SK-N-SH treated with all-trans-retinoic acid at 6 μM for 48 hours (cell line): Measurements from ENCODE around the gene FCHO1.
A peak's percentile ranks its signal among the peaks of the same experiment; 100 is the strongest.

Source experiments
- ATAC-seq: fragments of 200-7000 bp; cut with Tn5 transposase; 3 replicates; pipeline ENCODE4 v1.9.1; 2020; ENCODE audit warnings: mild to moderate bottlenecking, moderate library complexity
- BACH2 ChIP-seq: fragments of 250-450 bp; sonication (Bioruptor Pico); IDR thresholded peaks from 2 replicates; pipeline ENCODE4 v1.9.0; 2021; ENCODE audit warnings: mild to moderate bottlenecking, borderline replicate concordance
- CREB5 ChIP-seq: fragments of 250-450 bp; sonication (Bioruptor Pico); IDR thresholded peaks from 2 replicates; pipeline ENCODE4 v1.5.1; 2020; ENCODE audit warnings: low read depth, mild to moderate bottlenecking, moderate library complexity
- CSDC2 ChIP-seq: fragments of 250-450 bp; sonication (Bioruptor Pico); IDR thresholded peaks from 2 replicates; pipeline ENCODE4 v1.5.0; 2020; ENCODE audit warnings: mild to moderate bottlenecking, moderate library complexity
- ESRRG ChIP-seq: fragments of 250-450 bp; sonication (Bioruptor Pico); IDR thresholded peaks from 2 replicates; pipeline ENCODE4 v1.6.1; 2021; ENCODE audit warnings: mild to moderate bottlenecking
- GLIS3 ChIP-seq: fragments of 250-450 bp; sonication (Bioruptor Pico); IDR thresholded peaks from 2 replicates; pipeline ENCODE4 v1.5.0; 2020; ENCODE audit warnings: mild to moderate bottlenecking, moderate library complexity
- PATZ1 ChIP-seq: fragments of 250-450 bp; sonication (Bioruptor Pico); IDR thresholded peaks from 2 replicates; pipeline ENCODE4 v1.8.0; 2020; ENCODE audit warnings: mild to moderate bottlenecking, moderate library complexity, borderline replicate concordance
- POU6F1 ChIP-seq: fragments of 250-450 bp; sonication (Bioruptor Pico); IDR thresholded peaks from 2 replicates; pipeline ENCODE4 v1.8.0; 2021; ENCODE audit warnings: low read depth, mild to moderate bottlenecking, moderate library complexity, borderline replicate concordance
- PPARA ChIP-seq: fragments of 250-450 bp; sonication (Bioruptor Pico); IDR thresholded peaks from 2 replicates; pipeline ENCODE4 v1.5.0; 2020; ENCODE audit warnings: mild to moderate bottlenecking, borderline replicate concordance
- RARB ChIP-seq: fragments of 250-450 bp; sonication (Bioruptor Pico); IDR thresholded peaks from 2 replicates; pipeline ENCODE4 v1.8.0; 2021; ENCODE audit warnings: mild to moderate bottlenecking, moderate library complexity
- SNAI2 ChIP-seq: fragments of 250-450 bp; sonication (Bioruptor Pico); IDR thresholded peaks from 2 replicates; pipeline ENCODE4 v1.5.0; 2020; ENCODE audit warnings: mild to moderate bottlenecking, moderate library complexity
- TCF4 ChIP-seq: fragments of 250-450 bp; sonication (Bioruptor Pico); IDR thresholded peaks from 2 replicates; pipeline ENCODE4 v1.8.0; 2021; ENCODE audit warnings: mild to moderate bottlenecking, moderate library complexity, borderline replicate concordance
- TSHZ2 ChIP-seq: fragments of 250-450 bp; sonication (Bioruptor Pico); IDR thresholded peaks from 2 replicates; pipeline ENCODE4 v1.5.0; 2020; ENCODE audit warnings: mild to moderate bottlenecking, moderate library complexity
- ZC3H10 ChIP-seq: fragments of 250-450 bp; sonication (Bioruptor Pico); IDR thresholded peaks from 2 replicates; pipeline ENCODE4 v1.5.1; 2021; ENCODE audit warnings: mild to moderate bottlenecking, moderate library complexity
- ZFP3 ChIP-seq: fragments of 250-450 bp; sonication (Bioruptor Pico); IDR thresholded peaks from 2 replicates; pipeline ENCODE4 v1.5.0; 2020; ENCODE audit warnings: mild to moderate bottlenecking, moderate library complexity
- ZFP30 ChIP-seq: fragments of 450-650 bp; formaldehyde crosslinking; IDR thresholded peaks from 2 replicates; pipeline ENCODE4 v1.5.0; 2022; ENCODE audit warnings: mild to moderate bottlenecking, moderate library complexity
- ZNF565 ChIP-seq: fragments of 450-650 bp; formaldehyde crosslinking; conservative IDR thresholded peaks from 2 replicates; pipeline ENCODE4 v1.5.0; 2020; ENCODE audit warnings: low read depth, mild to moderate bottlenecking, moderate library complexity
- ZNF70 ChIP-seq: fragments of 450-650 bp; formaldehyde crosslinking; IDR thresholded peaks from 2 replicates; pipeline ENCODE4 v1.5.0; 2020; ENCODE audit warnings: mild to moderate bottlenecking, moderate library complexity
- TF ChIP-seq, protein P1 (sequence below): fragments of 250-450 bp; sonication (Bioruptor Pico); IDR thresholded peaks from 2 replicates; pipeline ENCODE4 v1.5.1; 2021; ENCODE audit warnings: mild to moderate bottlenecking, moderate library complexity

The FCHO1 gene

GRCh38 chr19:17725422-17726078 lies 25.7 kb upstream of the FCHO1 start:
- TF ChIP-seq ESRRG (no peak), GLIS3 (CRISPR knock-in tag) (no peak), SNAI2 (no peak), BACH2 (CRISPR knock-in tag) (no peak), CREB5 (CRISPR knock-in tag) (no peak), ZC3H10 (CRISPR knock-in tag) (no peak), RARB (CRISPR knock-in tag) (no peak), PPARA (CRISPR knock-in tag) (no peak), ZFP30 (no peak), TCF4 (CRISPR knock-in tag) (no peak), ZNF70 (no peak), ZNF565 (CRISPR knock-in tag) (no peak)
- TF ChIP-seq, protein P1, sequence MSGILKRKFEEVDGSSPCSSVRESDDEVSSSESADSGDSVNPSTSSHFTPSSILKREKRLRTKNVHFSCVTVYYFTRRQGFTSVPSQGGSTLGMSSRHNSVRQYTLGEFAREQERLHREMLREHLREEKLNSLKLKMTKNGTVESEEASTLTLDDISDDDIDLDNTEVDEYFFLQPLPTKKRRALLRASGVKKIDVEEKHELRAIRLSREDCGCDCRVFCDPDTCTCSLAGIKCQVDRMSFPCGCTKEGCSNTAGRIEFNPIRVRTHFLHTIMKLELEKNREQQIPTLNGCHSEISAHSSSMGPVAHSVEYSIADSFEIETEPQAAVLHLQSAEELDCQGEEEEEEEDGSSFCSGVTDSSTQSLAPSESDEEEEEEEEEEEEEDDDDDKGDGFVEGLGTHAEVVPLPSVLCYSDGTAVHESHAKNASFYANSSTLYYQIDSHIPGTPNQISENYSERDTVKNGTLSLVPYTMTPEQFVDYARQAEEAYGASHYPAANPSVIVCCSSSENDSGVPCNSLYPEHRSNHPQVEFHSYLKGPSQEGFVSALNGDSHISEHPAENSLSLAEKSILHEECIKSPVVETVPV (CRISPR knock-in tag) = no peak
- 0 out of 3 replicates have a peak, but pooled peaks have one; percentile 26 for ATAC-seq

DNA sequence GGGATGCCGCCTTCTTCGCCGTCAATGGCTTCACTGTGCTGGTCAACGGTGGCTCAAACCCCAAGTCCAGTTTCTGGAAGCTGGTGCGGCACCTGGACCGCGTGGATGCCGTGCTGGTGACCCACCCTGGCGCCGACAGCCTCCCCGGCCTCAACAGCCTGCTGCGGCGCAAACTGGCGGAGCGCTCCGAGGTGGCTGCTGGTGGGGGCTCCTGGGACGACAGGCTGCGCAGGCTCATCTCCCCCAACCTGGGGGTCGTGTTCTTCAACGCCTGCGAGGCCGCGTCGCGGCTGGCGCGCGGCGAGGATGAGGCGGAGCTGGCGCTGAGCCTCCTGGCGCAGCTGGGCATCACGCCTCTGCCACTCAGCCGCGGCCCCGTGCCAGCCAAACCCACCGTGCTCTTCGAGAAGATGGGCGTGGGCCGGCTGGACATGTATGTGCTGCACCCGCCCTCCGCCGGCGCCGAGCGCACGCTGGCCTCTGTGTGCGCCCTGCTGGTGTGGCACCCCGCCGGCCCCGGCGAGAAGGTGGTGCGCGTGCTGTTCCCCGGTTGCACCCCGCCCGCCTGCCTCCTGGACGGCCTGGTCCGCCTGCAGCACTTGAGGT lies 25.0 kb upstream of the FCHO1 start:
- TF ChIP-seq POU6F1 (no peak), TCF4 (CRISPR knock-in tag) (no peak), BACH2 (CRISPR knock-in tag) (no peak), ZC3H10 (CRISPR knock-in tag) (no peak), CSDC2 (CRISPR knock-in tag) (no peak), PPARA (CRISPR knock-in tag) (no peak)

DNA sequence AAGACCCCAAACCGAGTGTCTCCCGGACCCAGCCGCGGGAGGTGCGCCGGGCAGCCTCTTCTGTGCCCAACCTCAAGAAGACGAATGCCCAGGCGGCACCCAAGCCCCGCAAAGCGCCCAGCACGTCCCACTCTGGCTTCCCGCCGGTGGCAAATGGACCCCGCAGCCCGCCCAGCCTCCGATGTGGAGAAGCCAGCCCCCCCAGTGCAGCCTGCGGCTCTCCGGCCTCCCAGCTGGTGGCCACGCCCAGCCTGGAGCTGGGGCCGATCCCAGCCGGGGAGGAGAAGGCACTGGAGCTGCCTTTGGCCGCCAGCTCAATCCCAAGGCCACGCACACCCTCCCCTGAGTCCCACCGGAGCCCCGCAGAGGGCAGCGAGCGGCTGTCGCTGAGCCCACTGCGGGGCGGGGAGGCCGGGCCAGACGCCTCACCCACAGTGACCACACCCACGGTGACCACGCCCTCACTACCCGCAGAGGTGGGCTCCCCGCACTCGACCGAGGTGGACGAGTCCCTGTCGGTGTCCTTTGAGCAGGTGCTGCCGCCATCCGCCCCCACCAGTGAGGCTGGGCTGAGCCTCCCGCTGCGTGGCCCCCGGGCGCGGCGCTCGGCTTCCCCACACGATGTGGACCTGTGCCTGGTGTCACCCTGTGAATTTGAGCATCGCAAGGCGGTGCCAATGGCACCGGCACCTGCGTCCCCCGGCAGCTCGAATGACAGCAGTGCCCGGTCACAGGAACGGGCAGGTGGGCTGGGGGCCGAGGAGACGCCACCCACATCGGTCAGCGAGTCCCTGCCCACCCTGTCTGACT lies 24.1 kb upstream of the FCHO1 start:
- ATAC-seq = no peak
- TF ChIP-seq PATZ1 (CRISPR knock-in tag) (no peak), TCF4 (CRISPR knock-in tag) (no peak), ZFP3 (CRISPR knock-in tag) (no peak), POU6F1 (no peak), RARB (CRISPR knock-in tag) (no peak), TSHZ2 (no peak)

More for the DNA sequence above, 25.0 kb upstream of the FCHO1 start:
- no peak for ATAC-seq
